C4-2B (cell line): ENCODE data around the gene NEK11.

ENCODE experiments used
- H3K27ac ChIP-seq: fragments of 450-650 bp; 2 replicates; pipeline ENCODE4 v1.5.1; 2017
- ZFX ChIP-seq: fragments of 450-650 bp; IDR thresholded peaks from 2 replicates; pipeline ENCODE4 v1.6.1; 2017
- TF ChIP-seq, protein P1 (sequence below): fragments of 450-650 bp; conservative IDR thresholded peaks from 2 replicates; pipeline ENCODE4 v1.5.1; 2017; ENCODE audit warnings: mild to moderate bottlenecking

Gene NEK11

DNA sequence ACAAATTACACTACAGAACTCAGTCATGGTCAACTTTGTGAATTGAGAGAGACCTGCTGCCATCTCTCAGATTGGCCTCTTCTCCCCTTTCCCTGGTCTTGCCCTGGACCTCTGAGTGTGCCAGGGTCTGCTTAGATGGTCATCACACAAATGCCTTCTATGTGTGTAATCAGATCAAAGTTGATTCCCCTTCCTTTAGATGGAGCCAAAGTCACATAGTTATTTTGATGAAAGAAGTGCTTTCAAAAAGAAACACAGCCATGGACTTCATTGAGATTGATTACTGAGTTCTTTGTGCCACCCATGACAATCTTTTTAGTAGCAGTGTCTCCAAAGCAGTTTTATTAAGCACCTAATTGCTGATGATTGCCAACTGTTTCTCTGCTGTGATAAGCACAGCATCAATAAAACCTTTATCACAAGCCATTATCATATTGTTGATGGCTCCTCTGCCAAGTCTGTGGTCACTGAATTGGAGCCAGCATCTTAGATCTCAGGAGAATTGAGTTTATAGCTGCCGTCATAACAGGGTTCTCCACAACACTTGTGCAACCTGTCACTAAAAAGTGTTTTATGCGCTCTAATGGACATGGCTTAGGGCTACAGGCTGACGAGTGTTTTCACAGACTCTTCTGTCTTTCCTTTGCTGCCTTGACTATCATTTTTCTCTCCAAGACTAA is 205.2 kb downstream of the NEK11 start:
- H3K27ac ChIP-seq = no peak overlapping the region
- TF ChIP-seq, protein P1, sequence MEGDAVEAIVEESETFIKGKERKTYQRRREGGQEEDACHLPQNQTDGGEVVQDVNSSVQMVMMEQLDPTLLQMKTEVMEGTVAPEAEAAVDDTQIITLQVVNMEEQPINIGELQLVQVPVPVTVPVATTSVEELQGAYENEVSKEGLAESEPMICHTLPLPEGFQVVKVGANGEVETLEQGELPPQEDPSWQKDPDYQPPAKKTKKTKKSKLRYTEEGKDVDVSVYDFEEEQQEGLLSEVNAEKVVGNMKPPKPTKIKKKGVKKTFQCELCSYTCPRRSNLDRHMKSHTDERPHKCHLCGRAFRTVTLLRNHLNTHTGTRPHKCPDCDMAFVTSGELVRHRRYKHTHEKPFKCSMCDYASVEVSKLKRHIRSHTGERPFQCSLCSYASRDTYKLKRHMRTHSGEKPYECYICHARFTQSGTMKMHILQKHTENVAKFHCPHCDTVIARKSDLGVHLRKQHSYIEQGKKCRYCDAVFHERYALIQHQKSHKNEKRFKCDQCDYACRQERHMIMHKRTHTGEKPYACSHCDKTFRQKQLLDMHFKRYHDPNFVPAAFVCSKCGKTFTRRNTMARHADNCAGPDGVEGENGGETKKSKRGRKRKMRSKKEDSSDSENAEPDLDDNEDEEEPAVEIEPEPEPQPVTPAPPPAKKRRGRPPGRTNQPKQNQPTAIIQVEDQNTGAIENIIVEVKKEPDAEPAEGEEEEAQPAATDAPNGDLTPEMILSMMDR = peak; percentile 16; the same call in 1 of the 2 replicates
- no peak for TF ChIP-seq ZFX

DNA sequence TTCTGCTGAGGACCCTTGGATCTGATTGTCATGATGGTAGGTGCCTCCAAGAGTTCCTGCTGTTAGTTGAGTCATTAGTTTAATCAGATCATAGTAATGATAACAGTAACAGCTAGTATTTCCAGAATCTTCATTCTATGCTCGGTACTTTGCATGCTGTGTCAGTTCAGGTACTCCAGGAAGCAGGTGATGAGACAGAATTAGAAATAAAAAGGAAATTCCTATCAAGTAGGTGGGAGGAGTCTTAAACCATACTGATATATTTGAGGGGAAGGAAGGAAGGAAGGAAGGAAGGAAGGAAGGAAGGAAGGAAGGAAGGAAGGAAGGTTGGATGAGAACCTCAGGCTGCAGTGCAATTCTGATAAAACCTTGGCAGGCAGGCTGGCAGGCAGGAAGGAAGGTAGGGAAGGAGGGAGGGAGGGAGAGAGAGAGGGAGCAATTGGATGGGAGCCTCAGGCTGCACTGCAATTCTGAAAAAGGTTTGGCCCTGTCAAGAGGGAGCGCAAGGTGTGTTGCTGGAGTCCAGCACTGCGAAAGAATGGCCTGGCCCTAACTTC is 206.1 kb downstream of the NEK11 start:
- TF ChIP-seq, protein P1 = no peak
- no peak for TF ChIP-seq ZFX
- no peak overlapping the region for H3K27ac ChIP-seq

- no peak overlapping the region for H3K27ac ChIP-seq
- TF ChIP-seq, protein P1 = no peak
- TF ChIP-seq ZFX = no peak
These were observed 207.4 kb downstream of the NEK11 start for GRCh38 chr3:131233900-131234668.

- no peak for TF ChIP-seq ZFX
- TF ChIP-seq, protein P1 = no peak
- H3K27ac ChIP-seq = no peak overlapping the region
These were observed 209.7 kb downstream of the NEK11 start for GRCh38 chr3:131236421-131236820.

DNA sequence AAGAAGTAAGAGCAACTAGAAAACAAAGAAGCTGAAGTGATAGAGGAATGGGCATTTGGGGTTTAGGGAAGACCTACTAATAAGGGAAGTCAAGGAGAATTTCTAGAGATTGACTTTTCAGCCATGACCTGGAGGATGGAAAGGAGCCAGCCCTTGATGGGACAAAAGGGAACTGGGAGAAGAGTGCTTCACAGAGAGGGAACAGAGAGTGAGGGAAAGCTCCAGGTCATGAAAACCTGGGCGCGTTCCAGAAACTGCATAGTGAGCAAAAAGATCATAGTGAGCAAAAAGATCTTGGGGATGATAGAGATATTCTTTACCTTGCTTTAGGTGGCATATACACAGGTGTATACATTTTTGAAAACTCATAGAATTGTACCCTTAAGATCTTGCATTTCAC is 211.8 kb downstream of the NEK11 start:
- no peak for TF ChIP-seq ZFX
- H3K27ac ChIP-seq = no peak overlapping the region

- no peak overlapping the region for H3K27ac ChIP-seq
These were observed 212.6 kb downstream of the NEK11 start for GRCh38 chr3:131239267-131239666.

GRCh38 chr3:131242201-131242600 is 215.5 kb downstream of the NEK11 start:
- no peak for TF ChIP-seq ZFX
- TF ChIP-seq, protein P1 = no peak; the same call in 1 of the 2 replicates
- H3K27ac ChIP-seq = no peak overlapping the region

More at GRCh38 chr3:131239267-131239666, 212.6 kb downstream of the NEK11 start:
- TF ChIP-seq, protein P1 = no peak
- TF ChIP-seq ZFX = no peak
